ENCODE measurements around the gene MAB21L4.
A peak's percentile ranks its signal among the peaks of the same experiment; 100 is the strongest.

The MAB21L4 gene

GRCh38 chr2:240875228-240876034 lies 20.5 kb downstream of the MAB21L4 start:
- no peak for DNase-seq

DNA sequence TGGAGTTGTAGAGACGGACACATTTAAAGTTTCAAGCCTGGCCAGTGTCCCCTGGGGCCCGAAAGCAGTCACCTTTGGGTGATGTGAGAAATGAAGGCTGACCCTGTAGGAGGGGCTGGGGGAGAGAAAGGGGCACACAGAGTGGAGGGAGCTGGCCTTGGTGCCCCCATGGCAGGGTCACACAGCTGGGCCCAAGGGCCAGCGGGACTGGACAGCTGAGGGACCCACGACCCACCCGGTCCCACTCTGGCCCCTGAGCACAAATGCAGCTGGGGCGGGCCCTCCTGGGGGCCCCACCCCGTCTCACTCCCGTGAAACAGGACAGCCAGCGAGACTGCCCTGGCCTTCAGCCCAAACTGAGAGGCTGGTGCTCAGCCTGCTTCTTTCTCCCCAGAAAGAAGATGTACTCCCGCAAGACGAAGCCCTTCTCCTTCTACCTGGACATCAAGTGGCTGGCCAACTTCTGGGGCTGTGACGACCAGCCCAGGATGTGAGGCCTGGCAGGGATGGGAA lies 21.2 kb downstream of the MAB21L4 start:
- DNase-seq, result no peak

DNA sequence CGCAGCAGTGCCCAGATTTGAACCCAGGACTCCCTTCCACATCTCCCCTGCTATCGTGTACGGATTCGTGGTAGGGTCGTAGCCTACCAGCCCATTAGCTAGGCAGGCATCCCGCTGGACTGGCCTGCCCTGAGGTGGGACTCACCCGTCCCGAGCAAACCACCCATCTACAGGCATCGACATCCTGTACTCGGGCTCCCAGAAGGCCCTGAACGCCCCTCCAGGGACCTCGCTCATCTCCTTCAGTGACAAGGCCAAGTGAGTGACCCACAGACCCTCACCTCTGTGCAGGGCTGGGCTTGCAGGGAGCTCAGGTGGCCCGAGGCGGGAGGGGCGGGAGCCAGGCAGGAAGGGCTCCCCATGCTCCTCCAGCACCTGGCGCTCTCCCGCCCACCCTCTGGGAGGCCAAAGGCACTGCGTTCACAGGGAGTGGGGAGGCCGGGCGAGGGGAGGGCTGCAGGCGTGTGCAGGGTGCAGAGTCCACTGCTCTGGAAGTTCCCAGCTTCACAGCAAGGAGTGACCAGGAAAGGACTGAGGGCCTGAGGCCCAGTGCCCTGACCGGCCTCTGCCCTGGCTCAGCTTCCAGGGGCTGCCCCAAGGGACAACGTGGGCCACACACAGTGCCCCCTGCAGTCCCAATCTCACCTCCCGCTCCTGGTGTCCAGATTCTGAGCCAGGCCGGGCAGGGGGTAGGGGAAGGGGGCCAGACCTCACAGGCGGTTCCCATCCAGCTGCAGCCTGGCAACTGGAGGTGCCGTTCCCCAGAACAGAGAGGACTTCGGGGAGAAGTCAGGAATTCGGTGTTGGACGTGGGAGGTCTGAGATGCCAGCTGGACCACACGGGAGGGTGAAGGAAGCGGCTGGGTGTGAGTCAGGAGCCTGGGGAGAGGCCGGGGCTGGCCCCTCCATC lies 21.9 kb downstream of the MAB21L4 start:
- no peak for DNase-seq

DNA sequence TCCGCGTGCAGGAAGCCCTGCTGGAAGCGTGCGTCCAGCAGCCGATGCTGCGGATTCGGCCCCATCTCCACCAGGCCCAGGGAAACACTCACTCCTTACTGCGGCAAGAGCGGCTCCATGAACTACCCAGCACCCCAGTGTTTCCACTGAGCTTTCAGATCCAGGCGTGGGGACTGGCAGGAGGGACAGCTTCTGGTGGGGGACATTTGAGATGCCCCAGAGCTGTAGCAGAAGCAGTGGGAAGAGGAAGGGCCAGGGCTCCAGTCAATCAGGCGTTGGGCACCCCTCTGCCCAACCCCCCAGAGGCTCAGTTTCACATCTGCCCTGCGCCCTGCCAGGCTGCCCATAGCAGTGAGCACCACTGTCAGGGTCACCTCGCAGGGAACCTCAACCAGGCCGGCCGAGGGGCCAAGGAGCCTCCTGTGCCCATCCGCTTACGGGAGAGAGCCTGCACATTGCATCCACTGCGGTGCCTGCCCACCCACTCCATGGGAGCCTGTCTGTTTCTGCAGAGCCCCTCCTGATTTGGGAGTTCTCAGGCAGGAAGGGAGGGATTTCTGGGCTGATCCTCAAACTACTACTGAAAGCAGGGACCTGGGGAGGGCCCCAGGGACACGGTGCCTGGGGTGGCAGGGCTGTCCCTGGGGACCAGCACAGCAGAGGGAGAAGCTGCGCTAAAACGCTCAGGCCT lies 22.7 kb downstream of the MAB21L4 start:
- DNase-seq, result no peak

DNA sequence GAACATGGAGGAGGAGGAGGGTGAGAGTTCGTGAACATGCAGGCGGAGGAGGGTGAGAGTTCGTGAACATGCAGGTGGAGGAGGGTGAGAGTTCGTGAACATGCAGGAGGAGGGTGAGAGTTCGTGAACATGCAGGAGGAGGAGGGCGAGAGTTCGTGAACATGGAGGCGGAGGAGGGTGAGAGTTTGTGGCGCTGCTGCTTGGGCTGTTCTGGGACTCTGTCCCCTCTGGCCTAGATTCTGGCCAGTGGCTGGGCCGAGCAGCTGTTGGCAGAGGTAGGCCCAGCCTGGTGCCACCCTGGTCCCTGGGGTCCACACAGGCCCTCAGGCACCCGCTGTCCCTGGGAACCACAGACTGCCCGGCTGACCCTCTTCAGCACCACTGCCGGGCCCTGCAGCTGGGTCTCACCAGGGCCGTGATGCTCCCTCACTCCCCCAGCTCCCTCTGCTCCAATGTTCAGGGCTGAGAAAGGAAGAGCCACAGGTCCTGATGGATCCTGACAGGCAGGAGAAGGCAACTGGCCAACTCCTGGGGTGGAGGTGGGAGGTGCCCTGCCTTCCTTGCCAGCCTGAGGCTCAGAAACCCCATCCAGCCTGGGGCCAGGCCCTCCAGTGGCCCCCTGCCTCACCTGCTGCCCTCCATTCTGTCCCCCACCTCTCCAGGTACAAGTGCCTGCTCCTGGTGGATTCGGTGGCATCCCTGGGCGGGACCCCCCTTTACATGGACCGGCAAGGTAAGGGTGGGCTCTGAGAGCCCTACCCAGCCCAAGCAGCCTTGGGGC lies 23.4 kb downstream of the MAB21L4 start:
- no peak for DNase-seq

- no peak for DNase-seq
These were observed 24.6 kb downstream of the MAB21L4 start for GRCh38 chr2:240871071-240871958.

DNA sequence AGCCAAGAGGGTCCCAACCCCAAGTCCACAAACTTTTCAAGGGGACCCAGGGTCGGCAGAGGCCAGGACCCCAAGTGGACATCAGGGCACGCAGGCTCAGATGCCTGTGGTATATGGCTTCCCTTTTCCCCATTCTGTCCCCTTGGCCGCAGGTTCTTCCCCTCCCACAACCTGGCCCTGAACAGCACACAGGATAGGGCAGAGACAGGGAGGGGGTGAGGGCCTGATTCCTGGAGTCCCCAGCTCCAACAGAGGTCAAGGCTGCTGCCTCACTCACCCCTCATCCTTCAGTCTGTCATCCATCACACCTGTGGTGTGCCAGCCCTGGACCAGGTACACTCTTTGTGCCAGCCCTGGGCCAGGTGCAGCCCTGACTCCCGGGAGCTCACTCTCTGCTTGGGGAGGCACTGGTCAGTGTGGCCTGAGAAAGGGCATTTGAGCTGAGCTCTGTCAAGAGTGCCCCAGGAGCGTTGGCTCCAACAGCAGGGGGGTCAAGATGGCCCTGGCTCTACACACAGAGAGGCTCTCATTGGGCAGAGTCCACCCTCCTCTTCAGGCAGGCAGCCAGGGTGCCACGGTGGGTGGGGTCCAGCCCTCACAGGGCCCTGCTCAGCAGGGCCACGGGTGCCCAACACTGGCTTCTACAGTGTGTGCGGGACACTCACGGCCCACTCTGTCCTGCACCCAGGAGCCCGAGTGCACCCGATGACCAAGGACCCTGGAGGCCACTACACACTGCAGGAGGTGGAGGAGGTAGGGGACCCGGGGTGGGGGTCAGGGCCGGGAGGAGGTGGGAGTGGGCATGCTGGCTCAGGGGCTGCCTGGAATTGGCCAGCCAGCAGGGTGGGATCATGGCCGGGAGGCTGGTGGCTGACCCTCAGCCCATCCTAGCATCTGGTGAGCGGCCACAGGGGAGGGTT lies 25.7 kb downstream of the MAB21L4 start:
- no peak for DNase-seq

DNA sequence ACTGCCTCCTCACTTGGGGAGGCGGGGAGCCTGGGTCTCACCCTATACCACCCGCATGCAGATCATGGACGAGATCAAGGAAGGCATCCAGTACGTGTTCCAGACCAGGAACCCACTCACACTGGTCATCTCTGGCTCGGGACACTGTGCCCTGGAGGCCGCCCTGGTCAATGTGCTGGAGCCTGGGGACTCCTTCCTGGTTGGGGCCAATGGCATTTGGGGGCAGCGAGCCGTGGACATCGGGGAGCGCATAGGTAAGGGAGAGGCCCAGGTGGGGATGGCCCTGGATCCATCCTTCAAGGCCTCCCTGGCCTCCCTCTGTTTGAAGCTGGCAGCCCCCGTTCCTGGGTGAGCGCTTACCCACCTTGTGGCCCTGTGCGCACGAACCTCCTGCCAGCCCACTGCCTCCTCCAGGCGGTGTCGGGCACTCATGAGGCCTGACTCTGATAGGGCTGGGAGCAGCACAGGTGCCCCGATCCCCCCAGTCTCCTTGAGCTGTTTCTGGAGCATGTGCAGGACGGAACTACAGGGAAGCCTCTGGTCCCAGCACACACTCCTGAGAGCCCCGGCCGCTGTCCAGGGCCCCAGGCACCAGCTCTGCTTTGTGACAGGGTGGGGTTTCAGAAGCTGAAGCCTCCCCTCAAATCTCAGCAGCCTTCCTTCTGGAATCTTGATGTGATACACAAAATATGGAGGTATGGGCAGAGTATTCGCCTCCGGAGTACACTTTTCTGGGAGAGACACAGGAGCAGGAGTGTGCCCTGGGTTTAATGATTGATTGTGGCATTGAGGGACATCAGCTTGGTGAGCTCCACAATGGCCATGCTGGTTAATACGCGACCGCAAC lies 26.6 kb downstream of the MAB21L4 start:
- DNase-seq, result no peak

DNA sequence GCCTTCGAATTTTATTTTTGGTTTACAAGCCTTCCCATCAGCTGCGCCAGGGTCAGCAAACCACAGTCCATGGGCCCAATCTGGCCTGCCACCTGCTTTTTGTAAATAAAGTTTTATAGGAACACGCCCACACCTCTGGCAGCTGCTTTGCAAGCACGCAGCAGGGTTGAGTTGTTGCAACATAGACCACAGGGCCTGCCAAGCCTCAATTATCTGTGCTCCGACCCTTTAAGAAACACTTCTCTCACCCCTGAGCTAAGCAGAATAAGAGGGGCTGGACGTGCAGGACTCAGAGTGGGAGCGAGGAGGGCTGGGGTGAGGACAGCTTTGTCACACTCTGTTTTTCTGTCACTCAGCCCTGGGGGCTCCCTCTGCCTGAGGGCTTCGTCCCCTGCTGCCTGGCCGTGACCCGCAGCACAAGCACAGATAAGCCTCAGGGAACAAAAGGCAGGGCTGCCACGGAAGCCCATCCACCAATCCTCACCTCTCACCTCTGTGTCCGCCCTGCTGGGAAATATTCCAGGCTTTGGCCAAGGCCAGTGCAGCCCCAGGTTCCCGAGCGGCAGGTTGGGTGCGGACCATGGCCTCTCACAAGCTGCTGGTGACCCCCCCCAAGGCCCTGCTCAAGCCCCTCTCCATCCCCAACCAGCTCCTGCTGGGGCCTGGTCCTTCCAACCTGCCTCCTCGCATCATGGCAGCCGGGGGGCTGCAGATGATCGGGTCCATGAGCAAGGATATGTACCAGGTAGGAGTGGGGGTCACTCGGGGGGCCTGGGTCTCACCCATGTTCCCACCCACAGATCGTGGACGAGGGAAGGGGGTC lies 27.5 kb downstream of the MAB21L4 start, which contains the start of gene AGXT:
AGXT (plus strand) TSS at position 539 of the 823 bp plus-strand sequence; CDS start at position 581, 42 bp downstream.
- peak; percentile 62 for DNase-seq

DNA sequence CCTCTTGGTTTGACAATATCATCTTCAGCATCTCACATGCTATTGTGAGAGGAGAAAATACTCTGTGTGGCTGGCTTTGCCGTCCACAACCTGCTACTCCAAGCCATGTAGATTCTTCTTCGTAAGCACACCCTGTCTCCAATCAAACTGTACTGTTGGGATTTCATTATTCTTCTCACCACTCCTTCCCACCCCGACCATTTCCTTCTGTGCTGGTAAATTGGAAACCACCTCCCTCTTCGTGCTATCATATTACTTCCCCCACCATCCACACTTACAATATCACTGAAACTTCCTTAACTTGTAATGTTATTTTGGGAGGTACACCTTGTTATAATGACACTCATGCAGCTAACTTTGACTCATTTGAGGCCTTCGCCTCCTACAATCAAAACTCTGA lies 30.6 kb downstream of the MAB21L4 start:
- DNase-seq, result no peak

GRCh38 chr2:240864475-240864874 lies 31.5 kb downstream of the MAB21L4 start:
- no peak for DNase-seq

GRCh38 chr2:240861547-240861946 lies 34.4 kb downstream of the MAB21L4 start:
- no peak for DNase-seq

DNA sequence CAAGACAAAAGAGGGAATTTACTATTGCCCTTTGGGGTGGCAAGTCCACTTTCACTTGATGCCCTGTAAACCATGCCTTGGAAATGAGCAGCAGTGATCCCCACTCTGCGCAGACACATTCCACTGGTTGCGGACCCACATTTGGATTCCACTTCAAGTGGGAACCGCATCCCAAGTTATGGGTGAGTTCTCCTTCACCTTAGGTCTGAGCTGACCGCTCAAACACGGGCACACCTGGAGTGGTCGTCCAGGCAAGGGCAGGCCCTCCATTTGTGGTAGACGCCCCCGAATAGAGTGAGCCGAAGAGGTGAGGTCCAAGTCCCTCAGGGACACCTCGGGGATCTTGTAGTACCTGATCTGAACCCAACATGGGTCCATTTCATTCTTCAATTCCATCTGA lies 37.1 kb downstream of the MAB21L4 start:
- no peak for DNase-seq

DNA sequence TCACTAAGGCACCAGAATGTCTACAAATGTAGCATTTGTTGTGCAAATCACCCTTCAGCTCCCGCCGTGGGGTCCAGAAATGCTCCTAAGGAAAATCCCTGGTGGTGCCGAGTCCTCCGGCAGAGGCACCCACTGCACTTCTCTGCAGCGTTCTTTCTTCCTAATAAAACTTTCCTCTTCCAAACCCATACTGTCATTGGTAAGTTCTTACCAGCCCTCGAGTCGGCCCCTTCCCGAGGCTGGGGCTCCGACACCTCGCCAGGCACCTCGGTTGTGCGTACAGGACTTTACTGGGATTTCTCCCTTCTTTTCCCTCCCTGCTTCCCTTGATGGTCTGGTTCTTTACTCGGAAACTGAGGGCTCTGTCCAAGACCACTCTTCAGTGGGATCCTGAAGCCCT lies 37.6 kb downstream of the MAB21L4 start:
- no peak for DNase-seq

DNA sequence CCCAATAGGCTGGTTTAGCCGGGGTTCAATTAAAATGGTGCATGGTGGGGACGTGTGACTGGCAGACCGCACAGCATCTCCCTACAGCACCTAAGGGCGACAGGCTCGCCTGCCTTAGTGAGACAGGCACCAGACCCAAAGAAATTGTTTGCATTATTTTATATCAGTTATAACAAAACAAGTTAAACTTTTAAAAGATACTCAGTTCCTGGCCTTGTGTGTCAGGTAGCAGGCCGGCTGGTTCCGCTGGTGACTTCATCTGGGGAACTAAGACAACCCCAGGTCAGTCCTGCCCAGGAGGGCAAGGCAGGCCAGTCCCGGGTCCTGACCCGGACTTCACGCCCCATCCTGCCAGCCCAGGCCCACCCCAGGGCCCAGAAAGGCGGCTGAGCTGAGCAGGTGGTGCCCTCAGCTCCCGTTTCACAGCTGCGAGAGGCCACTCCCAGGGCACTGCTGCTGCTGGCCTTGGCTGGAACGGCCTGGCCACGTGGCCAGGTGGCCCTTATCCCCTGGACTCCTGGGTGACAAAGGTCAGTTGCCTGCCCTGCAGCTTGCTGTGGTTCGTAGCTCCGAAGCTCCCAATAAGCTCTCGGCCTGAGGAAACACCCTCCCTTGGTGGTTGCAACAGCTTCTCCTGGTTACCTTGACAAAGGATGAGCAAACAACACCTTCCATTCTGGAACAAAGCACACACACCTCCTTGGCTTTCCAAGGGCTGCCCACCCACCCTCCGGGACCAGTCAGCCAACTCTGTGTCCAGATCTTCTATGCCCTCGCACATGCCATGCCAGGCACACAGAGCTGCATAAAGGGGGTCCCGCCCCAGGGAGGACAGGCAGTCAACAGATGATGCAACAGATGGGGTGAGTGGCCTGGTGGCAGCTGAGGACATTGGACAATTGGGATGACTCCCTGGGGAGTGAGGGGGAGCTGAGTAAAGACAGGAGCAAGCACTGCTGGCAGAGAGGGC lies 38.6 kb downstream of the MAB21L4 start:
- no peak for DNase-seq

- DNase-seq, result no peak
These were observed 39.6 kb downstream of the MAB21L4 start for GRCh38 chr2:240856151-240856980.

All from MV-4-11 (cell line).